NCI-H345 treated with DMSO at 0.1 percent for 48 hours (cell line): ENCODE measurements around the gene EPHB1.
"Not testable (repeated sequence)": the region's sequence is repeated elsewhere in the genome, so short reads cannot be mapped to it uniquely, and the experiment has no call there.

Experiments
- DNase-seq: peaks from one replicate; lab custom pipeline; 2025; ENCODE audit not compliant: unreplicated experiment; lab: John Stamatoyannopoulos, UW

Gene EPHB1

GRCh38 chr3:134938029-134938525 lies 143.0 kb downstream of the EPHB1 start:
- DNase-seq = no peak

GRCh38 chr3:134939978-134940377 lies 144.9 kb downstream of the EPHB1 start:
- no peak for DNase-seq

GRCh38 chr3:134941820-134942219 lies 146.8 kb downstream of the EPHB1 start:
- DNase-seq = no peak

- DNase-seq = no peak
Observed at GRCh38 chr3:134944429-134944828, 149.4 kb downstream of the EPHB1 start.

GRCh38 chr3:134949150-134949549 lies 154.1 kb downstream of the EPHB1 start:
- DNase-seq = no peak

GRCh38 chr3:134952371-134952770 lies 157.3 kb downstream of the EPHB1 start:
- no peak for DNase-seq

GRCh38 chr3:134955874-134956273 lies 160.8 kb downstream of the EPHB1 start:
- DNase-seq = no peak

GRCh38 chr3:134956395-134956794 lies 161.3 kb downstream of the EPHB1 start:
- DNase-seq = no peak

GRCh38 chr3:134956844-134957243 lies 161.8 kb downstream of the EPHB1 start:
- DNase-seq = no peak

- no peak for DNase-seq
Observed at GRCh38 chr3:134959516-134959915, 164.5 kb downstream of the EPHB1 start.

GRCh38 chr3:134964226-134964625 lies 169.2 kb downstream of the EPHB1 start:
- no peak for DNase-seq

- DNase-seq = no peak
Observed at GRCh38 chr3:134965865-134966481, 170.9 kb downstream of the EPHB1 start.

GRCh38 chr3:134970895-134971294 lies 175.8 kb downstream of the EPHB1 start:
- no peak for DNase-seq

GRCh38 chr3:134971306-134971705 lies 176.2 kb downstream of the EPHB1 start:
- DNase-seq = no peak

- DNase-seq = not testable (repeated sequence)
Observed at GRCh38 chr3:134971907-134972306, 176.8 kb downstream of the EPHB1 start.

- no peak for DNase-seq
Observed at GRCh38 chr3:134972836-134973455, 177.9 kb downstream of the EPHB1 start.

- peak; percentile 48 for DNase-seq
Observed at GRCh38 chr3:134974624-134975023, 179.6 kb downstream of the EPHB1 start.

- DNase-seq = no peak
Observed at GRCh38 chr3:134976948-134977347, 181.9 kb downstream of the EPHB1 start.

- DNase-seq = no peak
Observed at GRCh38 chr3:134978658-134979057, 183.6 kb downstream of the EPHB1 start.

- no peak for DNase-seq
Observed at GRCh38 chr3:134985864-134986715, 191.0 kb downstream of the EPHB1 start.

- no peak for DNase-seq
Observed at GRCh38 chr3:134988666-134989065, 193.6 kb downstream of the EPHB1 start.

GRCh38 chr3:134991003-134991402 lies 195.9 kb downstream of the EPHB1 start:
- no peak for DNase-seq
